ENCODE results near the gene C1orf167.

The C1orf167 gene

DNA sequence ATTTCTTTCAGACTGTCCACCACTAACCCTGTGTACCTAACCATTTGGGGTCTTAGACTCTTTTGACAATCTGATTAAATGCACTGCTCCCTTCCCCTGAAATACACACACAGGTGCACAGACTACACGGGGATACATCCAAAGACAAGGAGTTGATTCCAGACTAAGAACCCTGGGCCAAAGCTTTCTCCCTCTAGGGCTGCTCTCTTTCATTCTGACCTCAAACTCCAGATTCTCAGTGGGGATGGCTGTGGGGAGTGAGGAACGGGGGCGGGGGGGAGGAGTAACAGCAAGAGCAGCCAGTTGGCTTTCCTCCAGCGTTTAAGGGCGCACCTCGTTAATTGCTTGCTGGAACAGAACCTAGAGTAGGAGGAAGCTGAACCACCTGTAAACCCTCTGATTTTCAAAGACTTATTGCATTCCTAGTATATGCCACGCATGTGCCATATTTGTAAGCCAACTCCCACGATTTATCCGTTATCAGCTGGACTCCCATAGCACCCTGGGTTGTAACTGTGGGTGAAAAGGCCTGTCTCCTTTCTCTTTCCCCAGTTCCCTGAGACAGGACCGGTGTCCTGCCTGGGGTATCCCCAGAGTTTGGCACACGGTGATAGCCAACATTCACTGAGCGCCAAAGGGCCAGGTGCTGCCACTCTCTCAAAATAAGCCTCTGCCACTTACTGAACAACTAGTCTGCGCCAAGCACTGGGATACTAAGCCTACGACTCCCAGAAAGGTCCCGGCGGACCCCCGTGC is 42.9 kb downstream of the C1orf167 start:
- no peaks in the 10 kb centered on the region for H3K9me3 Mint-ChIP-seq
- peaks cover 27% of the 10 kb centered on the region for H3K36me3 Mint-ChIP-seq (ENCODE audit: low read depth)
- no peaks in the 10 kb centered on the region for H3K27me3 Mint-ChIP-seq
- H3K4me3 Mint-ChIP-seq, result peak overlapping the region; percentile 97
- H3K4me1 Mint-ChIP-seq (ENCODE audit: low read depth), result peaks cover 67% of the 10 kb centered on the region
- H3K27ac Mint-ChIP-seq, result peak overlapping the region; percentile 47

DNA sequence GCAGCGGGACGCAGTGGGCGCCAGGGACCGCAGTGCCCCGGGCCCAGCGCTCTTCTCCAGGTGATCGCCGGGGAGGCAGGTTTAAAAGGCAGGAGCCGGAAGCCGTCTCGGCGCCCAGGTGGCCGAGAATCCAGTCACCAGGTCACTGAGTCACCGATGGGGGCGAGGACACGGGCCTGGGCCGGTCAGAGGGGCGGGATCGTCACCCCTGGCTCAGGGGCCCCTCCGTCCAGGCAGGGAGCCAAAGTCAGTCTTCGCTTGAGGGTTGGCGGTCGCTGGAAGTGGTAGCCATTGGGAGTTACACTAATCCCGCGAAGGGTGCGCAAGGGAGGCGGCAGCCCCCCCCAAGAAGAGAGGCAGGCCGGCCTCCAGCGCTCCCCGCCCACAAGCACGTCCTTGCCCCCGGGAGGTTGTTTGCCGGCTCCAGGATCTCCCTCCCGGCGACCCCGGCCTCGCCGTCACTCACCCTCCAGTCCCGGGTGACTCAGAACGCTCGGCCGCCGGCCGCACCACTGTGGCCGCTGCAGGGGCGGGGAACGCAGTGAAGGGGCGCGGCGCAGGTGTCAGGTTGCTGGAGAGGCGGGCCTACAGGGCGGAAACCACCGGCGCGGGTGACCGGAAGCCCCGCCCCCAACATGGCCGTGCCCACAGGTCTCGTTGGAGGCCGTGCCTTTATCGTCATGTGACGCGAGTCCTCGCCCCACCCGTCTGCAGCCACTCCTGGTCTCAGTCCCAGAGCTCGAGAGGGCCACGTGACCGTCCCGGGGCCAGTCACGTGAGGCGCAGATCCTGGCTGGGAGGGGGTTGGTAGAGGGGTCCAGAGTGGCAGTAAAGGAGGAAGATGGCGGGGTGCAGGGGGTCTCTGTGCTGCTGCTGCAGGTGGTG is 43.7 kb downstream of the C1orf167 start, which contains the start of the genes CLCN6 and MTHFR:
Gene CLCN6 (plus strand): TSS at position 770 of the 885 bp plus-strand sequence. CDS start 72 bp downstream, at position 842.
Gene MTHFR (minus strand): TSS at position 543 of the 885 bp plus-strand sequence. CDS start 2,848 bp downstream, outside the sequence.
- peaks cover 27% of the 10 kb centered on the region for H3K36me3 Mint-ChIP-seq (ENCODE audit: low read depth)
- no peaks in the 10 kb centered on the region for H3K9me3 Mint-ChIP-seq
- H3K4me3 Mint-ChIP-seq, result peak within 1 kb of the TSS; percentile 97
- peaks cover 67% of the 10 kb centered on the region for H3K4me1 Mint-ChIP-seq (ENCODE audit: low read depth)
- H3K27me3 Mint-ChIP-seq, result no peaks in the 10 kb centered on the region
- H3K27ac Mint-ChIP-seq, result peak within 1 kb of the TSS; percentile 96

DNA sequence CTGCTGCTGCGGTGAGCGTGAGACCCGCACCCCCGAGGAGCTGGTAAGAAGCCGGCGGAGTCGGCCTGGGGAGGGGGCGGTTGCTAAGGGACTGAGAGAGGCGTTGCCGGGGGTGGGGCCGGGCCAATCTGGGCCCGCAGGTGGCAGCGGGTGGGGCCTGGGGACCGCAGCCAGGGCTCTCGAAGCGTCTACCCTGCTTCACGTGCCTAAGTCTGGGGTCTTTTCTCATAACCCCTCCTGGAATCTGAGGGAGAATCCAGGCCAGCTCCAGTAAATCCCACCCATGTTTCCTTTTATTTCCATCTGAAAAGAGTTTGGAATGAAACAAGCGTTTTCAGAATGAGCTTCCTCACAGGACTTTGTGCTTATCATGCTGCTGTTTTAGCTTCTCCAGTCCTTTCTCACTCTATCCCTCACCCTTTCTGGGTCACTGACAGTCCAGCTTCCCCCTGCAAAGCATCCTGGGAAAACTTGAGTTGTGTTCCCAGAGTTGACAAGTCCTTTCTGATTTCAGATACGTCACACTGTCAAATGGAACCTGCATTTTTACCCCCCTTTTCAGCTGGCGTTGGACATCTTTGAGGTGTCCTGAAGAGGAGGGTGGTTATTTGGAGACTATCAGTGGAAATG is 44.4 kb downstream of the C1orf167 start:
- peak overlapping the region; percentile 96 for H3K27ac Mint-ChIP-seq
- H3K4me1 Mint-ChIP-seq (ENCODE audit: low read depth), result peaks cover 67% of the 10 kb centered on the region
- peaks cover 21% of the 10 kb centered on the region for H3K36me3 Mint-ChIP-seq (ENCODE audit: low read depth)
- no peaks in the 10 kb centered on the region for H3K9me3 Mint-ChIP-seq
- H3K4me3 Mint-ChIP-seq, result peak overlapping the region; percentile 97
- H3K27me3 Mint-ChIP-seq, result no peaks in the 10 kb centered on the region

DNA sequence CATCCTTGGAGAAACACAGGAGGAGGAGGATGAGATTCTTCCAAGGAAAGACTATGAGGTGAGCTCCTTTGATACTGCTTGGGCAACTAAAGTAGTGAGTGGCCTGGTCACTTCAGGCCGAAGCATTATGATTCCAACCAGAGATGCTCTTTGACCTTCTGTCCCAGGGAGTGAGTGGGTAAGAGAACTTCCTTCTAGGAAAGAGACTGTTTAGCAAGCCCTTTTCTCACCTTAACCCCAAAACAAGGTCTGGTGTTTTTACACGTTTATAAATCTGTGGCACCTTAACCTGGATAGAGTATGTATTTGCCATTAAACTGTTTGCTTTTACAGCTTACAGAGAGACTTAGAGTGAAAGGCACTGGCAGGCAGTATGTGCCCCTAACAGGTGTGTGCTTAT is 45.1 kb downstream of the C1orf167 start:
- H3K27me3 Mint-ChIP-seq, result no peaks in the 10 kb centered on the region
- no peaks in the 10 kb centered on the region for H3K9me3 Mint-ChIP-seq
- peaks cover 28% of the 10 kb centered on the region for H3K36me3 Mint-ChIP-seq (ENCODE audit: low read depth)
- peaks cover 63% of the 10 kb centered on the region for H3K4me1 Mint-ChIP-seq (ENCODE audit: low read depth)
- peak overlapping the region; percentile 97 for H3K4me3 Mint-ChIP-seq
- H3K27ac Mint-ChIP-seq, result peak overlapping the region; percentile 78

DNA sequence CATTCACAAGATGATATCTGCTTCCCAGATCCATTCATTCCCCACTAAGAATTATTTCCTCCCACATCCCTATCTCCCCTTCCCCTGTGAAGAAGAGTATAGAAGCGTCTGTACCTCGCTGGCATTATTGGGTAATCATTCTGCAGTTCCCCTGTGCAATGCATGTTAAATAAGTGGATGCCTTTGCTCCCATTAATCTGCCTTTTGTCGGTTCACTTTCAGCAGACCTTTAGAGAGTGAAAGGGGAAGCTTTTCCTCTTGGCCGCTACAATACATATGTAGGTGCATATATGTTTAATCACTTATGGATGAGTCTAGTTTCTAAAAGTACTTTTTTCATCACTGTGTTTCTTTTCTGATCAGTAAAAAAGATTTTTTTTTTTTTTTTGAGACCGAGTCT is 51.0 kb downstream of the C1orf167 start:
- H3K4me3 Mint-ChIP-seq, result no peak overlapping the region
- H3K27me3 Mint-ChIP-seq, result no peaks in the 10 kb centered on the region
- H3K4me1 Mint-ChIP-seq (ENCODE audit: low read depth), result peaks cover 11% of the 10 kb centered on the region
- peaks cover 50% of the 10 kb centered on the region for H3K36me3 Mint-ChIP-seq (ENCODE audit: low read depth)
- no peaks in the 10 kb centered on the region for H3K9me3 Mint-ChIP-seq
- peak overlapping the region; percentile 12 for H3K27ac Mint-ChIP-seq

DNA sequence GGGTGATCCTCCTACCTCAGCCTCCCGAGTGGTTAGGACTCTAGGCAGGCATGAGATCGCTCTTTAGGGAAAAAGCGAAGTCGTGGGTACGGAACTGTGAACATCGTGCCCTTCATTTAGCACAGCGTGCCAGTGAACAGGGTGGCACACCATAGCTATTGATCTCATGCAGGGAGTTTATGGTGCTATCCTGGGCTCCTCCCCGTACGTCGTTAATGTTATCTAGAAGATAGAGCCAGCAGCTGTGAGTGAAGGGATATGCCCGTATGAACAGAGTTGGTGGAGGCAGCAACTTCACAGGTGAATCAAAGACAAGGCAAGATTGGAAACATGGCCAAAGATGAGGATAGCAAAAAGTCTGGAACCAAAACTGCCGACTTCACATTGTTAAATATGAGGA is 55.2 kb downstream of the C1orf167 start:
- peaks cover 43% of the 10 kb centered on the region for H3K36me3 Mint-ChIP-seq (ENCODE audit: low read depth)
- H3K27ac Mint-ChIP-seq, result no peak overlapping the region
- no peaks in the 10 kb centered on the region for H3K27me3 Mint-ChIP-seq
- H3K4me1 Mint-ChIP-seq (ENCODE audit: low read depth), result no peaks in the 10 kb centered on the region
- H3K9me3 Mint-ChIP-seq, result no peaks in the 10 kb centered on the region
- no peak overlapping the region for H3K4me3 Mint-ChIP-seq

DNA sequence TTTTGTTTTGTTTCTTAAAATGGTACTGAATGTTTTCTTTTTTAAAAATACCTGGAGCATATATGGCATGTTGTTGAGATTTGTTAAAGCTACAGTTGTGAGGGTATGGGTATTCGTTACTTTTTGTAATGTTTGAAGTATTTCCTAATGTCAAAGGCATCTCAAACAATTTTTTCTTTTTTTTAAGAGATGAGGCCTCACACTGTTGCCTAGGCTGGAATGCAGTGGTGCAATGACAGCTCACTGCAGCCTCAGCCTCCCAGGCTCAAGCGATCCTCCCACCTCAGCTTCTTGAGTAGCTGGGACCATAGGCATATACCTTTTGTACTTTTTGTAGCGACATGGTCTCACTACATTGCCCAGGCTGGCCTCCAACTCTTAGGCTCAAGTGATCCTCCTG is 60.1 kb downstream of the C1orf167 start:
- no peaks in the 10 kb centered on the region for H3K27me3 Mint-ChIP-seq
- H3K9me3 Mint-ChIP-seq, result no peaks in the 10 kb centered on the region
- H3K27ac Mint-ChIP-seq, result no peak overlapping the region
- H3K4me1 Mint-ChIP-seq (ENCODE audit: low read depth), result no peaks in the 10 kb centered on the region
- H3K4me3 Mint-ChIP-seq, result no peak overlapping the region
- H3K36me3 Mint-ChIP-seq (ENCODE audit: low read depth), result peaks cover 38% of the 10 kb centered on the region

DNA sequence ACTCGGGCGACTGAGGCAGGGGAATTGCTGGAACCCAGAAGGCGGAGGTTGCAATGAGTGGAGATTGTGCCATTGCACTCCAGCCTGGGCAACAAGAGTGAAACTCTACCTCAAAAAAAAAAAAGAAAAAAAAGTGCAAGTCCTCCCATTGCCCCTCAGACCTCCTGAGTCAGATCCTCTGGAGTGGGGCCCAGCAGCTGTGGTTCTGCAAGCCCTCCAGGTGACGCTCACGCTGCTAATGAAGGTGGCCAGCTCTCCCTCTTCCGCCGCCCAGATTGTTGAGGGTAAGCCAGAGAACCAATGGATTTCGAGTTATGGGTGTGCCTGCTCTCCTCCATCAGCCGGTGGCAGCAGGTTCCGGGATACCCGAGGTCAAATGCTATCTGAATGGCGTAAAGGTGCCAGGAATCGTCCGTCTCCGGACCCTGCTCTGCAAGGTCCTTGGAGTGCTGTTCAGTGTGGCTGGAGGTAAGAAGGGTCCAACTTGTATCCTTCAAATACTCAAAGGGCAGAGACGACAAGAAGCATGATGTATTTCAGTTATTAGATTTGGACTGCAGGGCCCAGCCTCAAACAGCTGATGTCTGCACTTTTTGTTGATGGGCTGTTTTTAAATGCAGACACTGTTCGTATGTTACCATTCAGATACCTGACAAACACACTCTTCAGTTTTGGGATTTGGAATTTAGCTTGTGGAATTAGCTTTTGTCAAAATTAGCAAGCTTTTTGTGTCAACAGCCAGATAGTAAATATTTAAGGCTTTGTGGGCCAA is 61.6 kb downstream of the C1orf167 start:
- H3K27ac Mint-ChIP-seq, result no peak overlapping the region
- H3K4me1 Mint-ChIP-seq (ENCODE audit: low read depth), result no peaks in the 10 kb centered on the region
- peaks cover 37% of the 10 kb centered on the region for H3K36me3 Mint-ChIP-seq (ENCODE audit: low read depth)
- H3K9me3 Mint-ChIP-seq, result no peaks in the 10 kb centered on the region
- H3K4me3 Mint-ChIP-seq, result no peak overlapping the region
- H3K27me3 Mint-ChIP-seq, result no peaks in the 10 kb centered on the region

- no peaks in the 10 kb centered on the region for H3K9me3 Mint-ChIP-seq
- peaks cover 30% of the 10 kb centered on the region for H3K36me3 Mint-ChIP-seq (ENCODE audit: low read depth)
- H3K27me3 Mint-ChIP-seq, result no peaks in the 10 kb centered on the region
- no peak overlapping the region for H3K27ac Mint-ChIP-seq
- H3K4me1 Mint-ChIP-seq (ENCODE audit: low read depth), result no peaks in the 10 kb centered on the region
- no peak overlapping the region for H3K4me3 Mint-ChIP-seq
Observed at GRCh38 chr1:11825131-11825530, 63.1 kb downstream of the C1orf167 start.

DNA sequence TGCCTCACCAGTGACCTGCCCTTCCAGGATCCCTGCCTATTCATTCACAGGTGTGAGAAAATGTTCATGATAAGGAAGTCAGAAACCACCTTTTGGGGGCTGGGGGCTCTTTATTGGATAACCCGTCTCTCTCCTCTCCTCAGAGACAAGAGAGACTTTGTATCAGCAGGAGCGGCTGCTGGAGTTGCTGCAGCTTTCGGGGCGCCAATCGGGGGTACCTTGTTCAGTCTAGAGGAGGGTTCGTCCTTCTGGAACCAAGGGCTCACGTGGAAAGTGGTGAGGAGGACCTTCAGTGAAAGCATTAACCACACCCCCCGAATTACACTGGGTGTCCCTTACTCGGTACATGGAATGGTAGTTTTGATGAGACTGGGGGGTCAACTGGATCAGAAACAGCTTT is 65.0 kb downstream of the C1orf167 start:
- Mint-ChIP-seq H3K4me1 (ENCODE audit: low read depth) (no peaks in the 10 kb centered on the region), H3K4me3 (no peak overlapping the region), H3K36me3 (ENCODE audit: low read depth) (peaks cover 25% of the 10 kb centered on the region), H3K27ac (no peak overlapping the region), H3K27me3 (no peaks in the 10 kb centered on the region), H3K9me3 (no peaks in the 10 kb centered on the region)

DNA sequence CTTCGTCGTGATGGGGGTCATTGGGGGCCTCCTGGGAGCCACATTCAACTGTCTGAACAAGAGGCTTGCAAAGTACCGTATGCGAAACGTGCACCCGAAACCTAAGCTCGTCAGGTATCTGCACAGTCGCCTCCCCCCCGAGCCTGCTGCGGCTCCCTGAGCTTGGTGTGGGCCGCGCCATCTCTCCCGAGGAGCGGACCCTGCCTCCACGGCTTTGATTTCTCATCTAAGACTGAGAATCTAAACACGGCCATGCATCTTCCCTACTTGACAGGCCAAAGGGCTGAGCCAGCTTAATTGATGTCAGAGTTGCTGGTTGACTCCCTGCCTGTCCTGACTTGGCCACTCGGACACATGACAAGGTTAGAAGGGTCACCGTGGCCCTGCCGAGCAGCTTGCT is 66.5 kb downstream of the C1orf167 start:
- Mint-ChIP-seq H3K27me3 (no peaks in the 10 kb centered on the region), H3K9me3 (no peaks in the 10 kb centered on the region), H3K4me3 (no peak overlapping the region), H3K27ac (no peak overlapping the region), H3K4me1 (ENCODE audit: low read depth) (no peaks in the 10 kb centered on the region), H3K36me3 (ENCODE audit: low read depth) (peaks cover 28% of the 10 kb centered on the region)

DNA sequence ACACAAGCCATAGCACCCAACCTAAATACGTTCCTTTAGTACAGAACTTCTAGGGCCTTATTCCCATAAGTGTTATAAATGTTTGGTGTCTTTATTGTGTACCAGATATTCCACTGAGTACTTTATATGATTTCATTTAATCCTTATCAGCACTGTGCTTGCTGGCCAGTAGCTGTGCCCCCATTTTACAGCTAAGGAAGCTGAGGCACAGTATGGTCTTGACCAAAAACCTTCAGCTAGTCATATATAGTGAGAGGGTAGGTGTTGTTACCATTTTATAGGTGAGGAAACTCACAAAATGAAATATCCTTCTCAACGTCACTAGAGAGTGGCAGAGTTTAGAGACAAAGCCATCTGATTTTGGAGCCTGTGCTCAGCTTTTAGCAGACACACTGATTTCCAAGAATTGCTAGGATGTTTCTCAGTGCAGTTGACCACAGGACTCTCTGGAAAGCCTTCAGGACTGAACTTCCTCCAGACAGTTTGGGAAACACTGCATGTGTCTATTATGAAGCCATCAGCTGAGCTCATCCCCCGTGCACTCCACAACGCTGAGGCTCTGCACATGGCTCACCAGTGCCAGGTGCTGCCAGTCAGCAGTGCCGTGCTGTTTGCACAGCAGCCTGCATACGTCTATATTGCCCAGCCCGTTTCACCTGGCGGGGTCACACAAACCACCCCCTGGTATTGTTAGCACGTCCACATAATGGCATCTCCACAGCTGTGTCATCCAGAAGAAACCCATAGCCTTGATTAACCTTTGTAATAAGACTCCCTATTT is 70.1 kb downstream of the C1orf167 start:
- no peak overlapping the region for H3K27ac Mint-ChIP-seq
- H3K36me3 Mint-ChIP-seq (ENCODE audit: low read depth), result peaks cover 29% of the 10 kb centered on the region

GRCh38 chr1:11833497-11833896 is 71.5 kb downstream of the C1orf167 start:
- Mint-ChIP-seq H3K9me3 (no peaks in the 10 kb centered on the region), H3K27ac (no peak overlapping the region), H3K27me3 (no peaks in the 10 kb centered on the region), H3K36me3 (ENCODE audit: low read depth) (peaks cover 23% of the 10 kb centered on the region), H3K4me3 (no peak overlapping the region), H3K4me1 (ENCODE audit: low read depth) (no peaks in the 10 kb centered on the region)

More for the DNA sequence above, 70.1 kb downstream of the C1orf167 start:
- Mint-ChIP-seq H3K27me3 (no peaks in the 10 kb centered on the region), H3K4me3 (no peak overlapping the region), H3K4me1 (ENCODE audit: low read depth) (no peaks in the 10 kb centered on the region), H3K9me3 (no peaks in the 10 kb centered on the region)

GRCh38 chr1:11833900-11834299 is 71.9 kb downstream of the C1orf167 start:
- Mint-ChIP-seq H3K27me3 (no peaks in the 10 kb centered on the region), H3K4me1 (ENCODE audit: low read depth) (no peaks in the 10 kb centered on the region), H3K4me3 (no peak overlapping the region), H3K36me3 (ENCODE audit: low read depth) (peaks cover 27% of the 10 kb centered on the region), H3K27ac (no peak overlapping the region), H3K9me3 (no peaks in the 10 kb centered on the region)

Measured in stimulated activated naive CD8-positive, alpha-beta T cell treated with anti-CD3 and anti-CD28 coated beads, Interleukin-15, Interleukin-2, amounts not matched to agents 100 ng/mL and 50 ng/mL, for 24 hours (primary cell).